ENCODE data around the gene MAP1LC3A. TPM values are rescaled to one million over a fixed set of nuclear protein-coding genes. Genes with fewer than 3 reads are reported as not detected.

MAP1LC3A gene
- total RNA-seq, 1 donor from 2014 or later: 120 TPM

GRCh38 chr20:34532320-34532719, 26.2 kb upstream of the MAP1LC3A start:
- Mint-ChIP-seq H3K36me3 (ENCODE audit: low read depth) (peaks cover 58% of the 10 kb centered on the region), H3K27me3 (ENCODE audit: low read depth) (no peaks in the 10 kb centered on the region), H3K4me1 (ENCODE audit: low read depth) (peaks cover 18% of the 10 kb centered on the region), H3K27ac (ENCODE audit: unreplicated experiment) (no peak overlapping the region), H3K9me3 (ENCODE audit: low read depth) (no peaks in the 10 kb centered on the region), H3K4me3 (ENCODE audit: unreplicated experiment) (no peak overlapping the region)
- TF ChIP-seq CTCF (IDR thresholded peaks at IDR 0.05): no peak
- no peak for DNase-seq (ENCODE audit: low spot score)

GRCh38 chr20:34532756-34533155, 25.8 kb upstream of the MAP1LC3A start:
- H3K9me3 Mint-ChIP-seq (ENCODE audit: low read depth): no peaks in the 10 kb centered on the region
- no peaks in the 10 kb centered on the region for H3K27me3 Mint-ChIP-seq (ENCODE audit: low read depth)
- TF ChIP-seq CTCF (IDR thresholded peaks at IDR 0.05): no peak
- no peak overlapping the region for H3K4me3 Mint-ChIP-seq (ENCODE audit: unreplicated experiment)
- no peak for DNase-seq (ENCODE audit: low spot score)
- H3K36me3 Mint-ChIP-seq (ENCODE audit: low read depth): peaks cover 57% of the 10 kb centered on the region
- peaks cover 18% of the 10 kb centered on the region for H3K4me1 Mint-ChIP-seq (ENCODE audit: low read depth)
- peak overlapping the region; percentile 29 for H3K27ac Mint-ChIP-seq (ENCODE audit: unreplicated experiment)

GRCh38 chr20:34534391-34535165, 23.9 kb upstream of the MAP1LC3A start:
- no peaks in the 10 kb centered on the region for H3K27me3 Mint-ChIP-seq (ENCODE audit: low read depth)
- H3K9me3 Mint-ChIP-seq (ENCODE audit: low read depth): no peaks in the 10 kb centered on the region
- H3K27ac Mint-ChIP-seq (ENCODE audit: unreplicated experiment): peak overlapping the region; percentile 65
- peaks cover 56% of the 10 kb centered on the region for H3K36me3 Mint-ChIP-seq (ENCODE audit: low read depth)
- H3K4me1 Mint-ChIP-seq (ENCODE audit: low read depth): peaks cover 12% of the 10 kb centered on the region
- TF ChIP-seq CTCF (IDR thresholded peaks at IDR 0.05): no peak
- DNase-seq (ENCODE audit: low spot score): no peak
- no peak overlapping the region for H3K4me3 Mint-ChIP-seq (ENCODE audit: unreplicated experiment)

GRCh38 chr20:34535301-34535840, 23.1 kb upstream of the MAP1LC3A start:
- TF ChIP-seq CTCF (IDR thresholded peaks at IDR 0.05): no peak
- Mint-ChIP-seq H3K27me3 (ENCODE audit: low read depth) (no peaks in the 10 kb centered on the region), H3K36me3 (ENCODE audit: low read depth) (peaks cover 55% of the 10 kb centered on the region), H3K4me3 (ENCODE audit: unreplicated experiment) (no peak overlapping the region), H3K9me3 (ENCODE audit: low read depth) (no peaks in the 10 kb centered on the region), H3K27ac (ENCODE audit: unreplicated experiment) (no peak overlapping the region), H3K4me1 (ENCODE audit: low read depth) (peaks cover 12% of the 10 kb centered on the region)
- DNase-seq (ENCODE audit: low spot score): no peak

DNA sequence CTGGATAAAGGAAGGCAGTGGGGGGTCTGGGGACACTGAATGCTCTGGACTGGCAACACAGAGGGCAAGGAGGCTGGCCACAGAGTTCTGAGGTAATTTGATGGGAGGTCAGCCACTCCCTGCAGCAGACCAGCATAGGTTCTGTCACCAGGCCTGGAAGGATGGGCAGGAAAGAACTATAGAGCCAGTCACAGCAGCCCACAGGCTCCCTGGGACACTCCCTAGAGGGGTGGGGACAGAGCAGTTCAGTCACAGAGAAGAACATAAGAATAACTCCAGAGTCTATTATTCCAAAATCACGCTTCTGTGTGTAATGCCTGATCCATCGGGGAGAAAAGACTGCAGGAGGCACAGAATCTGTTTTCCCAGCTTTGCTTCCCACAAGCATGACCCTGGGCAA, 22.7 kb upstream of the MAP1LC3A start:
- DNase-seq (ENCODE audit: low spot score): no peak
- no peak for TF ChIP-seq CTCF (IDR thresholded peaks at IDR 0.05)
- Mint-ChIP-seq H3K4me1 (ENCODE audit: low read depth) (peaks cover 12% of the 10 kb centered on the region), H3K27ac (ENCODE audit: unreplicated experiment) (peak overlapping the region; percentile 27), H3K4me3 (ENCODE audit: unreplicated experiment) (no peak overlapping the region), H3K36me3 (ENCODE audit: low read depth) (peaks cover 57% of the 10 kb centered on the region), H3K27me3 (ENCODE audit: low read depth) (no peaks in the 10 kb centered on the region), H3K9me3 (ENCODE audit: low read depth) (no peaks in the 10 kb centered on the region)
